HG03342 (cell line): ENCODE data around the gene PNPLA7.

ENCODE experiments used
- ATAC-seq: cut with Tn5 transposase; IDR thresholded peaks from one replicate; pipeline ENCODE4 v1.9.1; 2021; ENCODE audit warnings: mild to moderate bottlenecking, moderate library complexity; ENCODE audit not compliant: unreplicated experiment

PNPLA7 gene

GRCh38 chr9:137497921-137498719 is 52.1 kb downstream of the PNPLA7 start:
- no peak for ATAC-seq

- ATAC-seq = no peak
These were observed 53.4 kb downstream of the PNPLA7 start for GRCh38 chr9:137496601-137497375.

- no peak for ATAC-seq
These were observed 55.5 kb downstream of the PNPLA7 start for GRCh38 chr9:137494550-137495351.

- no peak for ATAC-seq
These were observed 56.1 kb downstream of the PNPLA7 start for GRCh38 chr9:137494104-137494544.

GRCh38 chr9:137493364-137494103 is 56.7 kb downstream of the PNPLA7 start:
- no peak for ATAC-seq

- no peak for ATAC-seq
These were observed 57.5 kb downstream of the PNPLA7 start for GRCh38 chr9:137492464-137493363.

- no peak for ATAC-seq
These were observed 58.3 kb downstream of the PNPLA7 start for GRCh38 chr9:137491735-137492432.

GRCh38 chr9:137490532-137491186 is 59.5 kb downstream of the PNPLA7 start:
- ATAC-seq = no peak

GRCh38 chr9:137488906-137489305 is 61.3 kb downstream of the PNPLA7 start:
- no peak for ATAC-seq

GRCh38 chr9:137488327-137488653 is 61.9 kb downstream of the PNPLA7 start:
- no peak for ATAC-seq

- ATAC-seq = no peak
These were observed 62.5 kb downstream of the PNPLA7 start for GRCh38 chr9:137487454-137488326.

- ATAC-seq = no peak
These were observed 63.4 kb downstream of the PNPLA7 start for GRCh38 chr9:137486545-137487453.

- ATAC-seq = no peak
These were observed 64.1 kb downstream of the PNPLA7 start for GRCh38 chr9:137486141-137486490.

GRCh38 chr9:137485343-137486140 is 64.7 kb downstream of the PNPLA7 start:
- ATAC-seq = no peak

- ATAC-seq = no peak
These were observed 65.5 kb downstream of the PNPLA7 start for GRCh38 chr9:137484551-137485315.
